ENCODE measurements around the gene ZNF839. TPM values are rescaled to one million over a fixed set of nuclear protein-coding genes. Genes with fewer than 3 reads are reported as not detected.
A peak's percentile ranks its signal among the peaks of the same experiment; 100 is the strongest.

The ZNF839 gene
- total and polyA plus RNA-seq, 2 donors (not counting 1 experiment from before 2014, with no cell fraction given), result 6.6 to 8.8 TPM

DNA sequence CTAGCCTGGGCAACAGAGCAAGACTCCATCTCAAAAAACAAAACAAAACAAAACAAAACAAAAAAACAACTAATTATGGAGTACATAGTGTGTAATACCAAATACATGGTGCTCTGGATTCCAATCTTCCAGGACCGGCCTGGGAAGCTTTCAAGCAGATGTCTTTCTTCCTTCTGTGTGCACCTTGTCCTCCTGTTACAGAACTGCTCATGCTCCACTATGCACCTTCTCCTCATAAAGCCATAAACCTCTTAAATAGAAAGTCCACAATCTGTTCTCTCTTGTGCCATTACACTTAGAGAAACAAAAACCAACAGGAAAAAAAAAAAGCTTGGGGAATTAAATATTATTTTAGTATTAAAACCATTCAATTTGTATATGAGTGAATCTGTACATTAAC, 27.1 kb upstream of the ZNF839 start:
- Histone ChIP-seq H3K4me3 (replicated peaks in 1 of 4; ENCODE audit: control extremely low read depth in 1 of 4, insufficient read depth in 1 of 4, low read depth in 3 of 4, low read length in 4 of 4) (no peak overlapping the region), H3K27me3 (ENCODE audit: control insufficient read depth, insufficient read depth, low read length) (no peaks in the 10 kb centered on the region), H3K27ac (ENCODE audit: insufficient read depth, low read length) (no peak overlapping the region), H3K9ac (ENCODE audit: insufficient read depth, low read length) (no peak overlapping the region), H2AFZ (ENCODE audit: low read length) (no peak overlapping the region), H3K36me3 (ENCODE audit: control insufficient read depth, insufficient read depth, low read length) (no peaks in the 10 kb centered on the region), H3K9me3 (ENCODE audit: control insufficient read depth, insufficient read depth, low read depth, low read length) (no peaks in the 10 kb centered on the region), H3K4me2 (ENCODE audit: extremely low read depth, insufficient read depth, low read length) (no peak overlapping the region), H3K4me1 (ENCODE audit: control insufficient read depth, extremely low read depth, insufficient read depth, low read length) (no peaks in the 10 kb centered on the region), H3K79me2 (ENCODE audit: control insufficient read depth, insufficient read depth, low read length) (no peaks in the 10 kb centered on the region), H4K20me1 (ENCODE audit: control insufficient read depth, extremely low read depth, insufficient read depth, low read length) (no peaks in the 10 kb centered on the region)
- no peak for TF ChIP-seq CTCF (conservative IDR thresholded peaks at IDR 0.05 in 1 of 2, IDR thresholded peaks at IDR 0.05 in 1 of 2; ENCODE audit: low read depth in 1 of 2, low read length in 2 of 2)
- no peak for TF ChIP-seq EZH2 (IDR thresholded peaks at IDR 0.05; ENCODE audit: low read length, missing control alignments)
- DNase-seq (ENCODE audit: low read depth in 2 of 2), result no peak

DNA sequence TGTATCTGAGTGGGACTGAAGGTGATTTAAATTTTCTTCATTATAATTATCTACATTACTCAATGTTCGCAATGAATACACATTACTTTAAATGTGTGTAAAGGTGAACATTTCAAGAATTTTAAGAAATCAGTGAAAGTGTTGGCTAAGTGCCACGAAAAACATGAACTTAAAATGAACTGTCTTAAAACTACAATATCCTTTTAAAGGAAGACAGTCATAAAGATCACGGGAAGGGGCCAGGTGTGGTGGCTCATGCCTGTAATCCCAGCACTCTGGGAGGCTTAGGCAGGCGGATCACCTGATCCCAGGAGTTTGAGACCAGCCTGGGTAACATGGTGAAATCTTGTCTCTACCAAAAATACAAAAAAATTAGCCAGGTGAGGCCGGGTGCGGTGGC, 25.8 kb upstream of the ZNF839 start:
- no peaks in the 10 kb centered on the region for H3K27me3 ChIP-seq (ENCODE audit: control insufficient read depth, insufficient read depth, low read length)
- H3K4me3 ChIP-seq (replicated peaks in 1 of 4; ENCODE audit: control extremely low read depth in 1 of 4, insufficient read depth in 1 of 4, low read depth in 3 of 4, low read length in 4 of 4), result no peak overlapping the region
- H3K36me3 ChIP-seq (ENCODE audit: control insufficient read depth, insufficient read depth, low read length), result no peaks in the 10 kb centered on the region
- peak; percentile 23 to 77 for DNase-seq (ENCODE audit: low read depth in 2 of 2)
- no peak overlapping the region for H3K27ac ChIP-seq (ENCODE audit: insufficient read depth, low read length)
- TF ChIP-seq CTCF (conservative IDR thresholded peaks at IDR 0.05 in 1 of 2, IDR thresholded peaks at IDR 0.05 in 1 of 2; ENCODE audit: low read depth in 1 of 2, low read length in 2 of 2), result no peak
- no peak for TF ChIP-seq EZH2 (IDR thresholded peaks at IDR 0.05; ENCODE audit: low read length, missing control alignments)
- no peak overlapping the region for H3K4me2 ChIP-seq (ENCODE audit: extremely low read depth, insufficient read depth, low read length)
- H3K9ac ChIP-seq (ENCODE audit: insufficient read depth, low read length), result no peak overlapping the region
- H3K9me3 ChIP-seq (ENCODE audit: control insufficient read depth, insufficient read depth, low read depth, low read length), result no peaks in the 10 kb centered on the region
- H3K79me2 ChIP-seq (ENCODE audit: control insufficient read depth, insufficient read depth, low read length), result no peaks in the 10 kb centered on the region
- H2AFZ ChIP-seq (ENCODE audit: low read length), result no peak overlapping the region
- H4K20me1 ChIP-seq (ENCODE audit: control insufficient read depth, extremely low read depth, insufficient read depth, low read length), result no peaks in the 10 kb centered on the region
- no peaks in the 10 kb centered on the region for H3K4me1 ChIP-seq (ENCODE audit: control insufficient read depth, extremely low read depth, insufficient read depth, low read length)

GRCh38 chr14:102295270-102295669, 24.3 kb upstream of the ZNF839 start:
- Histone ChIP-seq H3K4me1 (ENCODE audit: control insufficient read depth, extremely low read depth, insufficient read depth, low read length) (no peaks in the 10 kb centered on the region), H3K4me2 (ENCODE audit: extremely low read depth, insufficient read depth, low read length) (no peak overlapping the region), H3K27ac (ENCODE audit: insufficient read depth, low read length) (no peak overlapping the region), H3K27me3 (ENCODE audit: control insufficient read depth, insufficient read depth, low read length) (no peaks in the 10 kb centered on the region), H4K20me1 (ENCODE audit: control insufficient read depth, extremely low read depth, insufficient read depth, low read length) (no peaks in the 10 kb centered on the region), H3K36me3 (ENCODE audit: control insufficient read depth, insufficient read depth, low read length) (no peaks in the 10 kb centered on the region), H3K4me3 (replicated peaks in 1 of 4; ENCODE audit: control extremely low read depth in 1 of 4, insufficient read depth in 1 of 4, low read depth in 3 of 4, low read length in 4 of 4) (no peak overlapping the region), H3K9ac (ENCODE audit: insufficient read depth, low read length) (no peak overlapping the region), H3K9me3 (ENCODE audit: control insufficient read depth, insufficient read depth, low read depth, low read length) (no peaks in the 10 kb centered on the region), H3K79me2 (ENCODE audit: control insufficient read depth, insufficient read depth, low read length) (no peaks in the 10 kb centered on the region), H2AFZ (ENCODE audit: low read length) (no peak overlapping the region)
- peak; percentile 34 to 38 for TF ChIP-seq CTCF (conservative IDR thresholded peaks at IDR 0.05 in 1 of 2, IDR thresholded peaks at IDR 0.05 in 1 of 2; ENCODE audit: low read depth in 1 of 2, low read length in 2 of 2)
- TF ChIP-seq EZH2 (IDR thresholded peaks at IDR 0.05; ENCODE audit: low read length, missing control alignments), result no peak
- peak; percentile 12 to 60 for DNase-seq (ENCODE audit: low read depth in 2 of 2)
